PC-3 (cell line): Measurements from ENCODE around the gene EZH1. TPM values are rescaled to one million over a fixed set of nuclear protein-coding genes. Genes with fewer than 3 reads are reported as not detected.
A peak's percentile ranks its signal among the peaks of the same experiment; 100 is the strongest.

Experiments
- ATAC-seq: fragments of 200-7000 bp; cut with Tn5 transposase; 2 replicates; pipeline ENCODE4 v1.9.1; 2020; ENCODE audit warnings: mild to moderate bottlenecking, moderate library complexity
- BruUV-seq: library from RNA; stranded (reverse); fragments of 400-500 nt; replicated peaks from 2 replicates; lab custom pipeline; 2021; lab: Mats Ljungman, UMichigan
- CTCF ChIA-PET: fragments of 300-600 bp; sonication (Branson Sonifier 250); formaldehyde crosslinking; loops from one replicate; lab custom pipeline; 2022; ENCODE audit warnings: antibody characterized with exemption; lab: Charles Lee
- POLR2A ChIA-PET: fragments of 300-600 bp; sonication (Branson Sonifier 250); formaldehyde crosslinking; loops from one replicate; lab custom pipeline; 2022; ENCODE audit warnings: antibody characterized with exemption; ENCODE audit not compliant: unreplicated experiment; lab: Charles Lee
- DNase-seq: peaks from one replicate; pipeline ENCODE4 v3.0.0-alpha.2; 2015
- H2AFZ ChIP-seq: fragments of 300-600 bp; sonication (generic); 2 replicates; pipeline ENCODE4 v1.6.0; 2016; ENCODE audit warnings: antibody characterized with exemption, low read length
- H3F3A ChIP-seq: fragments of 300-600 bp; sonication (generic); one replicate; pipeline ENCODE4 v1.6.0; 2017; ENCODE audit warnings: antibody characterized with exemption, low read length, control low read depth, mild to moderate bottlenecking; ENCODE audit not compliant: unreplicated experiment
- H3K27ac ChIP-seq: fragments of 300-600 bp; sonication (generic); 2 replicates; pipeline ENCODE4 v1.5.1; 2016; ENCODE audit warnings: mild to moderate bottlenecking, low read length
- H3K27me3 ChIP-seq: fragments of 300-600 bp; sonication (generic); 2 replicates; pipeline ENCODE4 v1.6.1; 2016; ENCODE audit warnings: low read length, mixed read lengths
- H3K36me3 ChIP-seq: fragments of 300-600 bp; sonication (generic); 2 replicates; pipeline ENCODE4 v1.6.1; 2016; ENCODE audit warnings: low read depth, mixed run types, low read length, mixed read lengths
- H3K4me1 ChIP-seq: fragments of 300-600 bp; sonication (generic); 2 replicates; pipeline ENCODE4 v1.5.1; 2016; ENCODE audit warnings: low read length; ENCODE audit not compliant: insufficient read depth
- H3K4me2 ChIP-seq: fragments of 300-600 bp; sonication (generic); 2 replicates; pipeline ENCODE4 v1.6.0; 2016; ENCODE audit warnings: low read length
- H3K4me3 ChIP-seq: fragments of 300-600 bp; sonication (generic); 2 replicates; pipeline ENCODE4 v1.5.1; 2016; ENCODE audit warnings: mild to moderate bottlenecking, low read length, mixed read lengths
- H3K79me2 ChIP-seq: fragments of 300-600 bp; sonication (generic); 2 replicates; pipeline ENCODE4 v1.6.1; 2017; ENCODE audit warnings: low read length, mixed read lengths
- H3K9ac ChIP-seq: fragments of 300-600 bp; sonication (generic); 2 replicates; pipeline ENCODE4 v1.6.0; 2016; ENCODE audit warnings: mild to moderate bottlenecking, low read length
- H3K9me2 ChIP-seq: fragments of 300-600 bp; sonication (generic); replicated peaks from 2 replicates; pipeline ENCODE4 v1.6.1; 2016; ENCODE audit warnings: mixed run types, low read length, mixed read lengths
- H3K9me3 ChIP-seq: fragments of 300-600 bp; sonication (generic); 2 replicates; pipeline ENCODE4 v1.6.1; 2016; ENCODE audit warnings: low read length, mixed read lengths
- H4K20me1 ChIP-seq: fragments of 300-600 bp; sonication (generic); 2 replicates; pipeline ENCODE4 v1.6.1; 2016; ENCODE audit warnings: low read length, mixed read lengths
- EZH2 ChIP-seq: fragments of 300-600 bp; sonication (generic); IDR thresholded peaks from one replicate; pipeline ENCODE4 v1.6.1; 2017; ENCODE audit warnings: antibody characterized with exemption, mild to moderate bottlenecking, low read length; ENCODE audit not compliant: unreplicated experiment
- EZH2phosphoT487 ChIP-seq: fragments of 300-600 bp; sonication (generic); IDR thresholded peaks from 2 replicates; pipeline ENCODE4 v1.6.1; 2018; ENCODE audit warnings: mild to moderate bottlenecking, antibody characterized with exemption, low read length, borderline replicate concordance
- intact Hi-C: fragments of 100-400 bp; cut with micrococcal nuclease; formaldehyde crosslinking; loops from 2 replicates; pipeline ENCODE4 v1.9.0; 2023
- total RNA-seq: library from RNA; depleted of rRNA; stranded (reverse); fragments of >200 nt; gene quantifications from 2 replicates; pipeline ENCODE4 v1.2.3, GENCODE V29; 2014
- TF ChIP-seq, protein P1 (sequence below): fragments of 300-600 bp; sonication (generic); conservative IDR thresholded peaks from 2 replicates; pipeline ENCODE4 v1.5.1; 2017; ENCODE audit warnings: antibody characterized with exemption, low read depth, mild to moderate bottlenecking, low read length

Gene EZH1
- total RNA-seq, 1 experiment from 2014 or later: 5.8 TPM

DNA sequence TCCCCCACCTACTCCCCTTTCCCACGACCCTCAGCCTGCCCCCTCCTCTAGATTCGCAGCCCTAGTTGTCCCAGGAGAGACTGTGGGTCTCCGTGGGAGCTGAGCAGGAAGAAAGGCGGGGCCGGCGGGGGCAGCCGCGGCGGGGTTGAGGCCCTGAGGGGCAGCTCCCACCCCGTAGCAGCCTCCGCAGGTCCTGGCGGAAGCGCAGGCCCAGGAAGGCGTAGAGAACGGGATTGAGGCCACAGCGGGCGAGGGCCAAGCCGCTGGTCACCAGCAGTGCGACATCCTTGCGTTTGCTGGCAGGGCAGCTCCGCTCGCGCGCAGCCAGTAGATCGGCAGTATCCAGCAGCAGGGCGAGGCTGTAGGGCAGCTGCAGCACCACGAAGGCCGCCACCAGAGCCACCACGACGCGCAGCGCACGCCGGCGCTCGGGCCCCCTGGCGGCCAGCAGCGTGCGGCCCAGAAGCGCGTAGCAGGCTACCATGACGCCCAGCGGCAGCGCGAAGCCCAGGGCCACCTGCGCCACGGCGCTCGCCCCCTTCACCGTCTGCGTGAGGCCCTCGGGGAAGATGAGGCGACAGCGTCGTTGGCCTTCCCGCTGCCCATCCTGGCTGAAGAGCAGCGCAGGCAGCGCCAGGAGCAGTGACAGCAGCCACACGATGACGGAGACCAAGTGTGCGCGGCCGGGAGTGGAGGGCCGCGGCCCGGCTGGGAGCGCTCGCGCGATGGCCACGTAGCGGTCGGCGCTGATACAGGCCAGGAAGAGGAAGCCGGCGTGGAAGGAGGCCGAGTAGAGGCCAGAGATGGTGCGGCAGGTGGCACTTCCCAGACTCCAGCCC is 65.1 kb downstream of the EZH1 start:
- TF ChIP-seq, protein P1, sequence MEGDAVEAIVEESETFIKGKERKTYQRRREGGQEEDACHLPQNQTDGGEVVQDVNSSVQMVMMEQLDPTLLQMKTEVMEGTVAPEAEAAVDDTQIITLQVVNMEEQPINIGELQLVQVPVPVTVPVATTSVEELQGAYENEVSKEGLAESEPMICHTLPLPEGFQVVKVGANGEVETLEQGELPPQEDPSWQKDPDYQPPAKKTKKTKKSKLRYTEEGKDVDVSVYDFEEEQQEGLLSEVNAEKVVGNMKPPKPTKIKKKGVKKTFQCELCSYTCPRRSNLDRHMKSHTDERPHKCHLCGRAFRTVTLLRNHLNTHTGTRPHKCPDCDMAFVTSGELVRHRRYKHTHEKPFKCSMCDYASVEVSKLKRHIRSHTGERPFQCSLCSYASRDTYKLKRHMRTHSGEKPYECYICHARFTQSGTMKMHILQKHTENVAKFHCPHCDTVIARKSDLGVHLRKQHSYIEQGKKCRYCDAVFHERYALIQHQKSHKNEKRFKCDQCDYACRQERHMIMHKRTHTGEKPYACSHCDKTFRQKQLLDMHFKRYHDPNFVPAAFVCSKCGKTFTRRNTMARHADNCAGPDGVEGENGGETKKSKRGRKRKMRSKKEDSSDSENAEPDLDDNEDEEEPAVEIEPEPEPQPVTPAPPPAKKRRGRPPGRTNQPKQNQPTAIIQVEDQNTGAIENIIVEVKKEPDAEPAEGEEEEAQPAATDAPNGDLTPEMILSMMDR: peak; percentile 73
- TF ChIP-seq EZH2 (no peak), EZH2phosphoT487 (no peak)
- Histone ChIP-seq H3K27me3 (no peaks in the 10 kb centered on the region), H3K4me1 (peaks cover 41% of the 10 kb centered on the region), H2AFZ (peak overlapping the region; percentile 83), H4K20me1 (0 out of 2 replicates have a peak, but pooled peaks cover 1% of the 10 kb centered on the region), H3K9ac (peak overlapping the region; percentile 60), H3K27ac (peak overlapping the region; percentile 89), H3K4me3 (peak overlapping the region; percentile 59), H3F3A (peaks cover 6% of the 10 kb centered on the region), H3K4me2 (peak overlapping the region; percentile 96), H3K9me3 (no peaks in the 10 kb centered on the region), H3K9me2 (no peaks in the 10 kb centered on the region), H3K79me2 (peaks cover 20% of the 10 kb centered on the region), H3K36me3 (no peaks in the 10 kb centered on the region)
- ChIA-PET POLR2A (interaction anchor here (0.7 to 1.0 kb wide), 2 partner anchors 13 to 35 kb away, joined by 3 read pairs; no protein-coding TSS in a partner anchor), CTCF (interaction anchor here (0.6 to 1.3 kb wide), 4 partner anchors 10 to 102 kb away, joined by 3 to 16 read pairs (median 7); partner anchors contain the start of genes PSMC3IP, RETREG3 and TUBG1)
- ATAC-seq: peak; percentile 16
- BruUV-seq: no TSS peak
- peak; percentile 70 for DNase-seq
- intact Hi-C loops: loop anchor here (2.0 to 5.0 kb wide), 3 partner anchors 55 to 103 kb away; partner anchors contain the start of genes PSMC3IP, RETREG3 and TUBG1

DNA sequence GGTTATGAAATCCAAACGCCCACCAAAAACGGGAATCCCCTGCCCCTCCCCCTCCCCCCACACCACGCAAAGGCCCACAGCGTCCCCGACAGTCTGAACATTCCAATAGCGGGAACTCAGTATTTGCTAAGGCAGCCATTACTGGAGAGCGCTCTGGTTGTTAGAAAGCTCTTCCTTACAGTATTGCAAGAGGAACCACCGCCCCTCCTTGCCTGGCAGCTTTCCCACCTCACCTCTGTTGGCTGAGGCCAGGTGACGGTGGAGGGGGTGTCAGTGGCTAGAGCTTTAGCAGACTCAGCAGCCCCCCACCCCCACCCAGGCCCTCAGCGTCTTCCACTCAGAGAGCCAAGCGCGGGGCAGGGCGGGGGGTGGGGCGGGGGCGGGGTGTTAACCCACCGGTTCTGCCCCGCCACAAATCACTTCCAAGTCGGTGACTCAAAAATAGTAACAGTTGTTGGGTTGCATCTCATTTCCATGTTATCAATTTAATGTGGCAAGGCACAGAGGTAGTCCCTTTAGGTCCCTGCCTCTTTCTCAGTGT is 65.8 kb downstream of the EZH1 start:
- ATAC-seq (no peak), DNase-seq (peak; percentile 65)
- ChIA-PET CTCF (interaction anchor here (0.6 to 1.3 kb wide), 5 partner anchors 10 to 101 kb away, joined by 3 to 16 read pairs (median 5); partner anchors contain the start of genes PSMC3IP, RETREG3 and TUBG1), POLR2A (interaction anchor here (0.7 to 1.0 kb wide), 2 partner anchors 12 to 36 kb away, joined by 3 read pairs; no protein-coding TSS in a partner anchor)
- H3K36me3 ChIP-seq: no peaks in the 10 kb centered on the region
- peak overlapping the region; percentile 79 for H3K9ac ChIP-seq
- no TSS peak for BruUV-seq
- peak overlapping the region; percentile 89 for H3K27ac ChIP-seq
- H3K79me2 ChIP-seq: peaks cover 26% of the 10 kb centered on the region
- no peaks in the 10 kb centered on the region for H3K27me3 ChIP-seq
- no peaks in the 10 kb centered on the region for H3K9me2 ChIP-seq
- peak overlapping the region; percentile 63 for H3K4me3 ChIP-seq
- H3F3A ChIP-seq: peaks cover 6% of the 10 kb centered on the region
- H2AFZ ChIP-seq: peak overlapping the region; percentile 83
- H4K20me1 ChIP-seq: 0 out of 2 replicates have a peak, but pooled peaks cover 4% of the 10 kb centered on the region
- TF ChIP-seq EZH2phosphoT487 (no peak), EZH2 (no peak)
- TF ChIP-seq, protein P1: no peak
- H3K4me2 ChIP-seq: peak overlapping the region; percentile 96
- H3K4me1 ChIP-seq: peaks cover 48% of the 10 kb centered on the region
- intact Hi-C loops: loop anchor here (2.0 to 5.0 kb wide), 3 partner anchors 54 to 102 kb away; partner anchors contain the start of genes PSMC3IP, RETREG3 and TUBG1
- no peaks in the 10 kb centered on the region for H3K9me3 ChIP-seq
